Esophagus (tissue), 2 donors: ENCODE data around the gene CEP152. TPM values are rescaled to one million over a fixed set of nuclear protein-coding genes. Genes with fewer than 3 reads are reported as not detected.

ENCODE experiments used
- H3K27ac ChIP-seq, 2 donors: one replicate each; pipeline ENCODE4 v1.5.1; 2013; ENCODE audit warnings: low read depth in 2 of 2, mild to moderate bottlenecking in 2 of 2, inconsistent platforms in 1 of 2, low read length in 1 of 2, moderate library complexity in 1 of 2
- H3K27me3 ChIP-seq, 2 donors: one replicate each; pipeline ENCODE4 v1.6.1; 2013; ENCODE audit warnings: low read length in 2 of 2, control low read depth in 1 of 2, mild to moderate bottlenecking in 1 of 2; ENCODE audit not compliant: insufficient read depth in 2 of 2, control insufficient read depth in 1 of 2
- H3K36me3 ChIP-seq, 2 donors: one replicate each; pipeline ENCODE4 v1.6.1; 2013; ENCODE audit warnings: low read length in 1 of 2; ENCODE audit not compliant: control insufficient read depth in 2 of 2, insufficient read depth in 2 of 2
- H3K4me1 ChIP-seq, 2 donors: one replicate each; pipeline ENCODE4 v1.6.1; 2013; ENCODE audit warnings: low read length in 1 of 2; ENCODE audit not compliant: control insufficient read depth in 2 of 2, insufficient read depth in 2 of 2
- H3K4me3 ChIP-seq, 2 donors: one replicate each; pipeline ENCODE4 v1.5.1; 2013; ENCODE audit warnings: low read length in 2 of 2, mild to moderate bottlenecking in 2 of 2, low read depth in 1 of 2, moderate library complexity in 1 of 2
- H3K9me3 ChIP-seq, 2 donors: one replicate each; pipeline ENCODE4 v1.6.1; 2013; ENCODE audit warnings: mild to moderate bottlenecking in 2 of 2, low read depth in 1 of 2, low read length in 1 of 2, moderate library complexity in 1 of 2; ENCODE audit not compliant: control insufficient read depth in 2 of 2, insufficient read depth in 1 of 2
- WGBS, 2 donors: extraction: QIAGEN DNeasy Blood & Tissue Kit; methylation state at CpG; one replicate each; pipeline ENCODE4 v1.1.7; 2013; 5-methylcytosine and 5-hydroxymethylcytosine counted together
- polyA plus RNA-seq, 2 donors: library from polyadenylated mRNA; stranded (reverse); fragments of 200-250 nt; gene quantifications; one replicate each; pipeline ENCODE4 v1.2.3, GENCODE V29; 2013
- donor health status: healthy with polysubstance abuse.
- donor health status: Bipolar disorder and iron deficiency.

The CEP152 gene
- polyA plus RNA-seq, 2 donors = 1.6 to 2.1 TPM

DNA sequence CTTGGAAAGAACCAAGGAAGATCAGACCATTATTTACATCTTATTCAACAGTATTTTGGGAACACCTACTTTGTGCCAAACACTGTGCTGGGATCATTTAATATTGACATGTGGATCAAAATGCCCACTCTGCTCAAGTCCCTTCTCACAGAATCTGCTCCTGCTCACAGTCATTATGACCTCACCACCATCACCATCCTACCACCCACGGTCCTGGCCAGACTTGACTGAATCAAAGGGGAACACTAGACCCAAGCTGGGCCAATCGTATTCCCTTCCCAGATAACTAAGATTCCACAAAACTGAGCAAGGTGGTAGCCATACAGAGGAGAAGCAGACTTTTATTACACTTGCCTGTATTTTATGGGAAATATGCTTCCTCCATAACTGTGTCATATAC, 3.4 kb upstream of the CEP152 start:
- no peaks in the 10 kb centered on the region for H3K27me3 ChIP-seq
- no peaks in the 10 kb centered on the region for H3K9me3 ChIP-seq
- 79 to 86% methylated on average over 2 of the region's 2 CpGs for WGBS, 2 donors
- H3K4me3 ChIP-seq = no peak overlapping the region
- H3K36me3 ChIP-seq = no peaks in the 10 kb centered on the region
- no peak overlapping the region for H3K27ac ChIP-seq
- H3K4me1 ChIP-seq = no peaks in the 10 kb centered on the region

DNA sequence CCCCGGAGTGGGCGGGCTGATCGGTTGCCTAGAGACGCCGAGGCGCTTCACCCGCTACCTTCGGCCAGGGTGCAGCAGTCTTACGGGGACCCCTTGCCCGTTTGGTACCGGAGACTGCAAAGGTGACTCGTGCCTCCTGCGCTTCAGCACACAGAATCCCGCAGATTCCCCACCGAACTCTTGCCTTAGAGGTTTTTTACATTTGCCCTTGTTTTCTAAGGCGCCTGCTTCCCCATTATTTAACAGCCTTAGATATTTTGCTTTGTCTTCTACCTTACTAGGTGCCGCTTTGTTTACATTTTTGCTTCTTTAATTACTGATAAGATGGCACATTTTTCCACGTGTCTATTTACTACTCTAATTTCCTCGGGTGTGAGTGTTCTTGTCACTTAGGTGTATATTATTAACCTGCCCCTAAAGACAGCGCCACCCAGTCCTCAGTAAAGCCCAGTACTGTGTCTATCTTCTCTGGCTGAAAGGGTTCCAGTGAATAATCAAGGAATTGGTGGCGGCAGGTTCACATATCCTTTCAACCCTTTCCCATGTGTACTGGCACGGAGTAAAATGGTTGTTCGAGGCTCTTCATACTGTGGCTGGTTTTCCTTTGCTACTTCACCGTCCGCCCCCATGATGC, 573 bp upstream of the CEP152 start:
- WGBS, 2 donors = 10 to 12% methylated on average over 25 of the region's 25 CpGs
- Histone ChIP-seq H3K27me3 (no peaks in the 10 kb centered on the region), H3K27ac (no peak overlapping the region)

DNA sequence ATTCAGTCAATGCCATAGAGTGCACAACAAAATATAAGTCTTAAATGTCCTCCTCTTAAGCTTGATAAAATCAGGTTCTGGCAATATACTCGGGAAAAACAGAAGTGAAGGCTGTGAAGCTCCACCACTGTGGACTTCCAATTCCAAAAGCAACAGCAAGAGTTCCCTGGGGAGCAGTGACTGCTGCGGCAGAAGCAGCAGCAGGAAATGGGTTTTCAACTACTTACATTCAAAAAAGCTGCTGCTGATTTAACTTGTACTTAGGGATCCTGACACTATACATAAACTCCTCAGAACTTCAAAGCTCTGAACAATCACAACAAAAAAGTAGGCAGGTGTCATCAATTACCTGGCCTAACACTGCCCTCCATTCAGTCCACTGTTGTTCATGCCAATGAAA, 4.7 kb downstream of the CEP152 start:
- WGBS, 2 donors = 60 to 61% methylated on average over 2 of the region's 2 CpGs
- no peak overlapping the region for H3K4me3 ChIP-seq
- no peak overlapping the region for H3K27ac ChIP-seq
- H3K9me3 ChIP-seq = no peaks in the 10 kb centered on the region
- no peaks in the 10 kb centered on the region for H3K4me1 ChIP-seq
- no peaks in the 10 kb centered on the region for H3K27me3 ChIP-seq
- H3K36me3 ChIP-seq = no peaks in the 10 kb centered on the region

More for the DNA sequence above, 573 bp upstream of the CEP152 start:
- H3K36me3 ChIP-seq = no peaks in the 10 kb centered on the region
- H3K9me3 ChIP-seq = no peaks in the 10 kb centered on the region
- H3K4me3 ChIP-seq = peak overlapping the region; percentile 84 to 87
- no peaks in the 10 kb centered on the region for H3K4me1 ChIP-seq

DNA sequence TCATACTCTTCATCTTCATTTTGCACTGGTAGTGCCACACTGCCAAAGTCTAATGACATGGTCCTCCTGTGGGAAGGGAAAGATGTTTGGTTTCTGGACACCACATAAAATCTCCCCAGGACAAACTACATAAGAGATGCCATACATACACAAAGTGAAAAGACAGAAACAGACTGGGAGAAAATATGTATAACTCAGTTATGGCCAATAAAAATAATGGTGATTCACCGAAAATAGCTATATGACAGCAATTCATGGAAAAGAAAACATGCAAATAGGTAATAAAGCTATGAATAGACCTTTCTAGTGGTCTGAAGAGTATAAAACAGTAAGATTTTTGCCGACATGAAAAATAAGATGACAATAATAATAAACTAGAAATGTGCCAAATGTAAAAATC, 5.3 kb downstream of the CEP152 start:
- no peaks in the 10 kb centered on the region for H3K27me3 ChIP-seq
- 65 to 91% methylated on average over 2 of the region's 2 CpGs for WGBS, 2 donors
- H3K36me3 ChIP-seq = no peaks in the 10 kb centered on the region
- H3K27ac ChIP-seq = no peak overlapping the region
- no peaks in the 10 kb centered on the region for H3K9me3 ChIP-seq
- H3K4me1 ChIP-seq = no peaks in the 10 kb centered on the region
- H3K4me3 ChIP-seq = no peak overlapping the region

DNA sequence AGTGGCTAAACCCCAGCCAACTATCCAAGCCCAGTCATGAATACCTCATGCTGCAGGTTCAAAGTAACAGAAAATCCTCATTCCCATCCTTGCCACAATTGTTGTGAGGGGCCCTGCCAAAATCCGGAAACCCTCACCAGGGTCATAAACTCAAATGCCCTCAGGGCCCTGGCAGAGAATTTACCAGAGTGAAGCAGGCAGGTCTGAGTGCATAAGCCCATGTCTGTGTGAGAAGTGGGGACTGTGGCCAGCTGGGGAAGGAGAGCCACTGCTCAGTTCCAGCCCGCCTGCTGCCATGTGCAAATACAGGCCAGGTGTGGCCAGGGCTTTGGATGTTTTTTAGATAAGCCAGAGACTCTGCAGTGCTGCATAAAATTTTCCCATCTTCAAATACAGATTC, 7.0 kb downstream of the CEP152 start:
- no peaks in the 10 kb centered on the region for H3K27me3 ChIP-seq
- WGBS, 2 donors = 72 to 87% methylated on average over 2 of the region's 2 CpGs
- no peaks in the 10 kb centered on the region for H3K36me3 ChIP-seq
- no peaks in the 10 kb centered on the region for H3K9me3 ChIP-seq
- no peak overlapping the region for H3K27ac ChIP-seq
- no peaks in the 10 kb centered on the region for H3K4me1 ChIP-seq
- no peak overlapping the region for H3K4me3 ChIP-seq

DNA sequence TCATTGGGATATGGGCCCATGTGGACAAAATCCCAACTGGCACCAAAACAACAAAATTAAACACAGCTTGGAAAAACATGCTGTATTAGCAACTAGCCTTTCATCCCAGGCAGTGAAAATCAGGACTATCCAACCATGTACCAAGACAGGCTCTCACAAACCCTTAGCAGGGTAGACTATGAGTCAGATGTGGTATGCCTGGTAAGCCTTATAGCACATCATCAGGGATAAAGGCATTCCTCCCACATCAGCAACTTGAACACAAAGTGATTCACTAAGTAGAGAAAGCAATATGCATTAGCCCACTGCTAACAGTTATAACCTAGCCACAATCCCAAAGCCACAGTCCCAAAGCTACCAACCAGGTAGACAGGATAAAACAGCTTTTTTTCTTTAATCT, 8.0 kb downstream of the CEP152 start:
- no peak overlapping the region for H3K4me3 ChIP-seq
- no peaks in the 10 kb centered on the region for H3K36me3 ChIP-seq
- H3K4me1 ChIP-seq = no peaks in the 10 kb centered on the region
- H3K27me3 ChIP-seq = no peaks in the 10 kb centered on the region
- H3K27ac ChIP-seq = no peak overlapping the region
- H3K9me3 ChIP-seq = no peaks in the 10 kb centered on the region

DNA sequence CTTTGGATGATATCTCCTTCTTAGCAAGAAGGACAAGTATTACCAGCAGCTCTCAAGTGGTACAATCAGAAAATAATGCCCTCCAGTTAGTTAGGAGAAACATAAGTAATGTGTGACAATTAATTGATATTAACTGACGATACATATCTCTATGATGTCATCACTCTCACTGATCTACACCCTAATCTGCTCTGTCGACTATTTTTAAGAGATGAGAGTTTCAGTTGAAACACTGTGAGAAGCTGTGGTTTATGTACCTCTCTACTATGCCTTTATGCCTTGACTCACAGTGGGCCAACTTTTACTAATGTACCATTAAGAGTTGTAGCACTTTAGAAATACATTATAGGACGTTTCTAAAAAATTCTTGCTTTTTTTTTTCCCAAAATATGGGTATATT, 8.6 kb downstream of the CEP152 start:
- H3K27ac ChIP-seq = no peak overlapping the region
- H3K9me3 ChIP-seq = no peaks in the 10 kb centered on the region
- no peaks in the 10 kb centered on the region for H3K36me3 ChIP-seq
- H3K27me3 ChIP-seq = no peaks in the 10 kb centered on the region
- H3K4me3 ChIP-seq = no peak overlapping the region
- WGBS, 2 donors = 80 to 81% methylated on average over 3 of the region's 3 CpGs
- H3K4me1 ChIP-seq = no peaks in the 10 kb centered on the region

DNA sequence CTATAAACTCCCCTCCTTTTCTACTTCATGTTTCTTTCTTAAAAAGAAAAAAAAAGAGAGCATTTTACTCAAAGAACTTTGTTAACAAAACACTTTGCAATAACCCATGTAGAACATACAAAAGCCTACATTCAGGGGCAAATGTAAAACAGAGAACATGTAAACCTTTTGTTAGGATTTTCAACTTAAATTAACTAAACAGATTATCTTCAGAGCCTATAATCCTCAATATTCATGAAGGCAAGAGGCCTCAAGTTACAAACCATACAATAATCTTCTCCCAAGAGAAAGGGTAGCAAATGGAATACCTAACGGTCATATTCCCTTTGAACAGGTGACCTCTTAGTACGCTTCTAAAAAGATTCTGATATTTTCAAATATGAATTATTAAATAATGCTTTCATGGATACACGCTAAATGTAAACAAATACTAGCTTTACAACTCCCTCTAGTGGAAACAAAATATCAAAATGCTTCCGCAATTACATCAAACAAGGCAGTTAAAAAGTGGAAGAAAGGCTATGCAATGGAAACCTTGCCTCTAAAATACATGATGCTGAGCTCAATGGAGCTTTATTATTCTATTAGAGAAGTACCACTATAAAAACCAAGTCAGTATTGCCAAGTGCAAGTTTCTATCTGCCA, 9.9 kb downstream of the CEP152 start:
- Histone ChIP-seq H3K4me3 (no peak overlapping the region), H3K27me3 (no peaks in the 10 kb centered on the region), H3K9me3 (no peaks in the 10 kb centered on the region), H3K27ac (no peak overlapping the region), H3K36me3 (no peaks in the 10 kb centered on the region), H3K4me1 (no peaks in the 10 kb centered on the region)
- WGBS, 2 donors = 41 to 42% methylated on average over 4 of the region's 4 CpGs

DNA sequence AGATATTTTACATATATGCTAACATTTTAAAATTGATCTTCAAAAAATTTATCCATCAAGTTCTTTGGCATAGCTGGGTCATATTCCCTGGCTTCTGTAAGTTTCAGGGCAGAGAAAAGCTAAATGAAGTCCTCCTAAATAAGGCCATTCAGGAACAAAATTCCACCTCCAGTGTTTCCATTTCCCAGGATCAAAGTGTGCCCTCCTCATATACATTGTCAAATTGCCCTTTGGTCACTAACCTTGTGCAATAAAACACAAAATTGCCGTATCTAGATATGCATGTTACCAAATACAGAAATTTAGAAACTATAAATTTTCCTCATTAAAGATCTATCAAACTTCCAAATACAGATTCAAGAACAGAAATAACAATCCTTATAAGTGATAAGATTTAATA, 10.6 kb downstream of the CEP152 start:
- H3K4me3 ChIP-seq = no peak overlapping the region
- no peaks in the 10 kb centered on the region for H3K36me3 ChIP-seq
- H3K4me1 ChIP-seq = no peaks in the 10 kb centered on the region
- H3K27ac ChIP-seq = no peak overlapping the region
- WGBS, 2 donors = 85 to 87% methylated on average over 1 of the region's 1 CpG
- H3K9me3 ChIP-seq = no peaks in the 10 kb centered on the region
- no peaks in the 10 kb centered on the region for H3K27me3 ChIP-seq

DNA sequence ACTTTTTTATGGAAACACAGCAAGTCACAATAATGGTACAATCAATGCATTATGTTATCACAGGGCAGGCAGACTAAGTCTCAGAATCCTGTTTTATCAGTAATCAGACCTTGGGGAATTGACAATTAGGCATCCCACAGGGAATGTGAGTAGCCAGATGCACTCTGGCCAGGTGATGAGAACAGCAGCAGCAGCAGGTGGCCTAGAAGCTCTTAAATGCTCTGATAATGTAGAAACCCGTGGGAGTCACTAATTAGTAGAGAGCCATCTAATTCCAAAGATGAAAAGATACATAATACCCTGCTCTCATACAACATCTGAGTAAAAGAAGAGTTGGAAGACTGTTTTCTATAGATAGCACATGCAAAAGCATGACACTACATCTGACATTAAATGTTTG, 12.6 kb downstream of the CEP152 start:
- Histone ChIP-seq H3K4me1 (no peaks in the 10 kb centered on the region), H3K27ac (no peak overlapping the region), H3K36me3 (no peaks in the 10 kb centered on the region), H3K4me3 (no peak overlapping the region), H3K9me3 (no peaks in the 10 kb centered on the region), H3K27me3 (no peaks in the 10 kb centered on the region)
- WGBS, 2 donors = 62 to 66% methylated on average over 1 of the region's 1 CpG
